Measurements from ENCODE around the gene SPEF2. TPM values are rescaled to one million over a fixed set of nuclear protein-coding genes. Genes with fewer than 3 reads are reported as not detected.

The SPEF2 gene
- total RNA-seq, 1 donor from 2014 or later = 2.7 TPM

- TF ChIP-seq CTCF (IDR thresholded peaks at IDR 0.05; ENCODE audit: borderline replicate concordance) = no peak
- no peaks in the 10 kb centered on the region for H3K9me3 ChIP-seq (replicated peaks)
- H3K27ac ChIP-seq (replicated peaks) = no peak overlapping the region
- H3K27me3 ChIP-seq (ENCODE audit: low read depth) = no peaks in the 10 kb centered on the region
- DNase-seq = no peak
- H3K4me1 ChIP-seq = peaks cover 8% of the 10 kb centered on the region
- H3K36me3 ChIP-seq = no peaks in the 10 kb centered on the region
- H3K4me3 ChIP-seq = no peak overlapping the region
- intact Hi-C loops (cut with micrococcal nuclease) = no loop called here
These were observed 5.3 kb downstream of the SPEF2 start for GRCh38 chr5:35622974-35623373.

GRCh38 chr5:35623991-35624390, 6.3 kb downstream of the SPEF2 start:
- H3K27me3 ChIP-seq (ENCODE audit: low read depth) = no peaks in the 10 kb centered on the region
- H3K36me3 ChIP-seq = peaks cover 5% of the 10 kb centered on the region
- H3K27ac ChIP-seq (replicated peaks) = no peak overlapping the region
- H3K9me3 ChIP-seq (replicated peaks) = no peaks in the 10 kb centered on the region
- H3K4me3 ChIP-seq = no peak overlapping the region
- H3K4me1 ChIP-seq = no peaks in the 10 kb centered on the region
- intact Hi-C loops (cut with micrococcal nuclease) = no loop called here
- TF ChIP-seq CTCF (IDR thresholded peaks at IDR 0.05; ENCODE audit: borderline replicate concordance) = no peak
- no peak for DNase-seq

DNA sequence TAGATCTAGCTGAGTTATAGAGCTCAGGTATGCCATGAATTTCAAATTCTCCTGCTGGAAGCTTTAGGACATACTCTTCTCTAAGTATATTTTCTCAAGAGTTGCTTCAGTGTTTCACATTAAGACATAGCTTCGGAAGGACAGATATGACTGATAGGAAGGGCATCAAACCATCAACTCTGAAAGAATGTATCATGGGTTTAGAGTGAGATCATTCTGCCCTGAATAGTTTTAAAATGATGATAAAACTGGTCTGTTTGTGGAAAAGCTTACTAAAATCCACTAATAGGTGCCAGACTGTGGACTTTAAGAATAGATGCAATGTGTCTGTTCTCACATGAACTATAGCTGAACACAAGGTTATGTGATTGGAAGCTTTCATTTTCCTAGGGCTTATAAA, 8.4 kb downstream of the SPEF2 start:
- Histone ChIP-seq H3K27me3 (ENCODE audit: low read depth) (no peaks in the 10 kb centered on the region), H3K27ac (replicated peaks) (no peak overlapping the region), H3K36me3 (peaks cover 23% of the 10 kb centered on the region), H3K9me3 (replicated peaks) (no peaks in the 10 kb centered on the region), H3K4me3 (no peak overlapping the region), H3K4me1 (no peaks in the 10 kb centered on the region)
- no peak for TF ChIP-seq CTCF (IDR thresholded peaks at IDR 0.05; ENCODE audit: borderline replicate concordance)
- DNase-seq = no peak
- intact Hi-C loops (cut with micrococcal nuclease) = no loop called here

DNA sequence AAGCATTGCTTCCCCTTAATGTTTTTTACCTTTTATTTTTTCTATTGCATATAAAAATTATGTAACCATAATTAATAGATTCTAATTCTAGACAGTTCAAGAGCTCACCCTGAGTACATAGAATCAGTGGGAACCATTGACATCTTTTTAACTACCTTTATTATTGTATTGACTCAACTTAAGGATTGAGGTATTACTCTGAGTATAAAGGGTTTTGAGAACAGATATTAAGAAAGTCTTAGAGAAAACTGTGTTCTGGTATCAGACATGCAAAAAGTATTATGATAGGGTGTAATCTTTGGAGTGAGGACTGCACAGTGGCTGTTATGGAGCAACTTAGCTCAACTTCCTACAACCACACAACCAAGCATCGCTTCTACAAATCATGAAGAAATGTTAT, 8.9 kb downstream of the SPEF2 start:
- Histone ChIP-seq H3K4me1 (no peaks in the 10 kb centered on the region), H3K27me3 (ENCODE audit: low read depth) (no peaks in the 10 kb centered on the region), H3K9me3 (replicated peaks) (no peaks in the 10 kb centered on the region), H3K36me3 (peaks cover 25% of the 10 kb centered on the region), H3K4me3 (no peak overlapping the region), H3K27ac (replicated peaks) (no peak overlapping the region)
- TF ChIP-seq CTCF (IDR thresholded peaks at IDR 0.05; ENCODE audit: borderline replicate concordance) = no peak
- no peak for DNase-seq
- intact Hi-C loops (cut with micrococcal nuclease) = no loop called here

GRCh38 chr5:35634326-35634725, 16.7 kb downstream of the SPEF2 start:
- Histone ChIP-seq H3K4me3 (no peak overlapping the region), H3K9me3 (replicated peaks) (peaks cover 36% of the 10 kb centered on the region), H3K36me3 (peaks cover 50% of the 10 kb centered on the region), H3K27ac (replicated peaks) (no peak overlapping the region), H3K27me3 (ENCODE audit: low read depth) (no peaks in the 10 kb centered on the region), H3K4me1 (no peaks in the 10 kb centered on the region)
- intact Hi-C loops (cut with micrococcal nuclease) = no loop called here
- DNase-seq = no peak
- TF ChIP-seq CTCF (IDR thresholded peaks at IDR 0.05; ENCODE audit: borderline replicate concordance) = no peak

DNA sequence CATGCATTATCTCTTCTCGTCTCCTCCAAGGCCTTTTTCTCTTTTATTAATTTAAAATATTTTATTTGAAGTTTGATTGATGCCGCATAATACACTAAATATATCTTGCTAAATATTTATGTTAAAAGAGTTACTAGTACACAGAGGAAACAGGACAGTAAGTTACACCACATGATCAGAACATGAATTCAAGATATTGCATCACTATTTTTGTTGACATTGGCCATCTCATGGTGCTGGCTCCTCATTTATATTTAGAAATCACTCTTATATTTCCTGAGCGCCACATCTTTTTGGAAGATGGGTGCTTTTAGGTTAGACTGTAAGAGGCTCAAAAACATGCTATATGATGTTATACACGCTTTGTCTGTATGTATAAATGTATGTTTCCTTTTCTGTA, 23.0 kb downstream of the SPEF2 start:
- no peaks in the 10 kb centered on the region for H3K27me3 ChIP-seq (ENCODE audit: low read depth)
- peaks cover 5% of the 10 kb centered on the region for H3K36me3 ChIP-seq
- no peak for TF ChIP-seq CTCF (IDR thresholded peaks at IDR 0.05; ENCODE audit: borderline replicate concordance)
- no peak for DNase-seq
- no peaks in the 10 kb centered on the region for H3K4me1 ChIP-seq
- no peaks in the 10 kb centered on the region for H3K9me3 ChIP-seq (replicated peaks)
- no peak overlapping the region for H3K27ac ChIP-seq (replicated peaks)
- H3K4me3 ChIP-seq = no peak overlapping the region
- intact Hi-C loops (cut with micrococcal nuclease) = no loop called here
